HT1080 (cell line): Measurements from ENCODE around the gene MX2. TPM values are rescaled to one million over a fixed set of nuclear protein-coding genes. Genes with fewer than 3 reads are reported as not detected.

Experiments
- DNase-seq: peaks from one replicate; pipeline ENCODE4 v3.0.0-alpha.2; 2015; ENCODE audit warnings: low read depth
- total RNA-seq: library from RNA; depleted of rRNA; stranded (reverse); fragments of >200 nt; shearing (Covaris generic); gene quantifications from 2 replicates; pipeline ENCODE4 v1.2.3, GENCODE V29; 2014

MX2 gene
- total RNA-seq, 1 experiment from 2014 or later = 0.08 TPM

DNA sequence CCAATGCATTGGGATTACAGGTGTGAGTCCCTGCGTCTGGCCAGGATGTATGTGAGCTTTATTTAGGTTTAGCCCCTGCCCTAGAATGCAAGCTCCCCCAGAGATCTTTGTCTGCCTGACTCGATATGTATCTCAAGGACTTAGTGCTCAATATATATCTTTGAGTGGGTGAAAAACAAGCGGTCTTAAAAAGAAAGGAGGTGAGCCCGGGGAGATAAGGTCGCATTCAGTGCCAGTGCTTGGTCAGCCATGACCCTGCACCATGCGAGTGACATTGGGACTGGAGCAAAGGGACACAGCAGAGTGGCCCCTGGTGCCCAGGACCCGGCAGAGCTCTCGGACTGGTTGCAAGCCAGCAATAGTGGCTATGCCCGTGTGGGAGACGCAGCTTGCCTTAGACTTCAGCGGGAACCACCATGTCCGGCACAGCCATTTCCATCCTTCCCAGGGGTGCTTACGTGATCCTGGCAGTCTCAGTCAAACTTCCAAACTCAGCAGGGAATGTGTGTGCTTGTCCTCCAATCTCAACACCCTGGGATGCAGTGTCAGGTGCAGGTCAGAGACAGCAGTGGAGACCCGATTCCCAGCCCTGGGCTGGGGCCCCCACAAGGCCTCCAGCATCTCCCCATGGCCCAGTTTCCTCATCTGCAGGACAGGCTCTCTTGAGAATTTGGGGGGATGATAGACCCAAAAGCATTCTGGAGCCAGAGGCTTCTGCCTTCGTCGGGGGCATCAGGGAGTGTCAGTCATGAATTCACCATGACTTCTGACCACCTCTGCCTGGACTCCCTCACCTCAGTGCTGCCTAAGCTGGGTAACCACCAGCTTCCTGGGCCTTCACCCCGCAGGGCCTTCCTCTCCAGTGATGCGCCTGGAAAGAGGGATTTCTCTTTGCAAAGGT lies 1.8 kb downstream of the MX2 start:
- no peak for DNase-seq

DNA sequence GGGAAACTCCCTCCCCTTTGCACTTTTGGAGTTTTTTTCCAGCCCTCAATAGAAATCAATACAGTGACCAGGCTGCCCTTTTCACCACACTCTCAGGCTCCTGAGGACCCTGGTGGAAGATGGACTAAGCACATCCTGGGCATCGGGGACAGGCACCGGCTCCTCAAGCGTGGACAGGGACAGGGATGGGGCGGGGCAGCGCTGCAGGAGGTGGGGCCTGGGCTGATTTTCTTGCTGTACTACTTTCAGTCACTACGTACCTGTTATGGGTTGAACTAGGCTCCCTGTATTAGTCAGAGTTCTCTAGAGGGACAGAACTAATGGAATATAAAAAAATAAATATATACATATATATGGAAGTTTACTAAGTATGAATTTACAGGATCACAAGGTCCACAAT lies 2.5 kb downstream of the MX2 start:
- no peak for DNase-seq

DNA sequence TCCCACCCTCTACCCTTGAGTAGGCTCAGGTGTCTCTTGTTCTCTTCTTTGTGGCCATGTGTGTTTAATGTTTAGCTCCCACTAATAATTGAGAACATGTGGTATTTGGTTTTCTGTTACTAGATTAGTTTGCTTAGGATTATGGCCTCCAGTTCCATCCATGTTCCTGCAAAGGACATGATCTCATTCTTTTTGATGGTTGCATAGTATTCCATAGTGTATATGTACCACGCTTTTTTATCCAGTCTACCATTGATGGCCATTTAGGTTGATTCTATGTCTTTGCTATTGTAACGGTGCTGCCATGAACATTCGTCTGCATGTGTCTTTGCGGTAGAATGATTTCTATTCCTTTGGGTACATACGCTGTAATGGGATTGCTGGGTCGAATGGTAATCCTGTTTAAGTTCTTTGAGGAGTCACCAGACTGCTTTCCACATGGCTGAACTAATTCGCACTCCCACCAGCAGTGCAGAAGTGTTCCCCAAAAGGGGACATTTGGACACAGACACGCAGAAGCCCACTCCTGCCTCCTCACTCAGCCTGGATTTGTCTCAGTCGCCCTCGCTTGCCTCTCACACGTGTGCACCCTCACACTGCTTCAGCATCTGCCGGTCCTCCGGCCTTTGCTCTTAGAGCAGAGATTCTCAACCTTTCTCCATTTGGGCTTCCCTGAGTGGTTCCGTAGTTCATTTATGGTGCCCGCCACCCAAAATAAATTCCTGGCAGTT lies 3.7 kb downstream of the MX2 start:
- DNase-seq = no peak

DNA sequence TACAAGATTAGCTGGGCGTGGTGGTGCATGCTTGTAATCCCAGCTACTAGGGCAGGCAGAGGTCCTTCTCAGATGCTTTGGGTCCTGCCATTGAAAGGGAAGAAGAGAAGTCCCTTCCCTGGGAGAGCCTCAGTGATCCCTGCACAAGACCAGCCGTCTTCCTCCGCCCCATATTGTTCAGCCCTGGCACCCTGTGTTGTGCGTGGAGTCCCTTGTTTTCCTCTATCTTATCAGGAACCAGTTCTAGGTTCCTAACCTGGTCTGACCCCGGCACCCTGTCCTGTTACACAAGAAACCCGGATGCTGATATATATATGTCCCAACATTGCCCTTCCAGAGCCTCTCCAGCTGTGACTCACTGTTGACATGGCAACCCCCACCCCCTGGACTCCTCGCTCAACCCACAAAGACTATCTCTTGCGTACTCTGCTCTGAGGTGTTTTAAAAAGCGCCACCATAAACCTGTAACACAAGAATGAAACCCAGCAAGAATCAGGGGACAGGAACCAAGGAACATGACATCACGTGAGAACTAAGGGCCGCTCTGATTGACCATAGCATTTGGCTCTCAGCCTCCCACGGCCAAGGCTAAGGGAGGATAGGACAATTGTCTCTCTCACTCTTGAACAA lies 4.8 kb downstream of the MX2 start:
- DNase-seq = peak; percentile 88

DNA sequence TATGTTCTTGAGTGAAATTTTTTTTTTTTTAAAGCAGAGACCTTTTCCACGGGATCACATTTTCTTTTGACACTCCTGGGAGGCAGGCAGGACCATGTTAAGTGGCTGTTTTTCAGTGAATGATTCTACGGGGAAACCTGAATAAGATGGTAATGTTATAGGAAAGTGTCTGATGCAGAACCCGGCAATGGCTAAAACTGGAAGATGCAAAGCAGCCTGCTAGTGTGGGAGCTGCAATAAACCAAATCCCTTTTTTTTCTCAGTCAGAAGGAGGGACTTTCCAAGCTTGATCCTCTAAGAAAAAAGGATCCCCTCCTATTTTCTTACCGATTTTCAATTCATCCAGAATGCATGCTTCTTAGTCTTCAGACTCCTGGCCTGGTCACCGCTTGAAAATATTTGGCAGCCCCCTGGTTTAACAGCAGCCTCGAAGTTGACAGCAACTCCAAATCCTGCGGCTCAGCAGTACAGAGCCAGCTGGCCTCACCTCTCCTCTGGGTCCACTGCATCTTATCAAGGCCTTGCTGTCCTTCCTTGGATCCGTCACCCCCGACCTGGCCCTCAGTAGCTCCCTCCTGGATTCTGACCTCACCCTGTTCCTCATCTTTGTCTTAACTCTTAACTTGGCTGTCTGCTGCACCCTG lies 5.6 kb downstream of the MX2 start:
- DNase-seq = no peak

DNA sequence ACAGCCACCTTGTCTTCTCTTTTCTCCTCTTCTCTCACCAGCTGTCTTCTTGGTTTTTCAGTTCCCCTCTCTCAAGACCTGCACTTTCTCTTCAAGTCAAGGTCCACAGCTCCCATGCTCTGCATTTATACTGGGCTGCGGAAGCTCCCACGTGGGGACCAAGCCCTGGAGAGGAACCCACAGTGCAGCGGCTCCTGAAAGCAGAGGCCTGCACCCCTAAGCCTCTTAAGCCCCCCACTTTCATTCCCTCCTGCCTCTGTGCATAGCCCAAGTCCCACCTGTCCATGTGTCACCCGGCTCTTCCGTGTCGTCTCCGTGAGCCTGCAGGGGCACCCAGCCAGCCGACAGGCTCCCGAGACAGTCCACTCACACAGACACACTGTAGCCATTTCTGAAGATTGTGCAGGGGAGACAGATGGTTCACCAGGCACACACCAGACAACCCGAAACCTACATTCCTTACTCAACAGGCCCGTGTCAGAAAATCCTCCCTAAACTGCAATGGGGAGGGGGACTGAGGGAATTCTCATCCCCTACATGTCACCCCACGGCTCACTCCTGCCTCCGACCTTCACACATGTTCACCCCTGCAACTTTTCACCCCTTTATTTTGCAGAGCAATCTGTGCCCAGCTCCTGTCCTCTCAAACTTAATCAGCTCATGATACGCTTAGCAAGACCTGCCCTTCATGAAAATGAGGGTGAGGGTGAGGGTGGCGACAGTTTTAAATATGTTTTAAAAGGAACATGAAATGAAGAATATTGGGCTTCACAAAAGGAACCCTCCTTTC lies 6.3 kb downstream of the MX2 start:
- no peak for DNase-seq

DNA sequence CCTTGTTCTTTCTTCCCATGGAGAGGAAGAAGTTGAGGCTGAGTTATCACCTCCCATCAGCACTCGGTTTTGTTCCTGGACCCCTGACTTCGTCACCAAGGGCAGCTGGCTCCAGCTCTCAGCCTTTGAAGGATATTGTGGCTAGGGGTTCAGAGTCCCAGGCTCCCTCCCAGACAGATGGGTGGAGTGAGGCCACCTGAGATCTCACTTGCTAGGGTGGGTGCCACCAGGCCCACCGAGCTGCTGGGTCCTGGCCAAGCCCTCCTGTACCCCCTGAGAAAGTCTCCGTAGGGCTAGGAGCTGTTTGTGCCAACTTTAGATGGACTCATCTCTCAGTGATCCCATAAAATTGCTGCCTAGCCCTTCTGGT lies 6.9 kb downstream of the MX2 start:
- DNase-seq = no peak

DNA sequence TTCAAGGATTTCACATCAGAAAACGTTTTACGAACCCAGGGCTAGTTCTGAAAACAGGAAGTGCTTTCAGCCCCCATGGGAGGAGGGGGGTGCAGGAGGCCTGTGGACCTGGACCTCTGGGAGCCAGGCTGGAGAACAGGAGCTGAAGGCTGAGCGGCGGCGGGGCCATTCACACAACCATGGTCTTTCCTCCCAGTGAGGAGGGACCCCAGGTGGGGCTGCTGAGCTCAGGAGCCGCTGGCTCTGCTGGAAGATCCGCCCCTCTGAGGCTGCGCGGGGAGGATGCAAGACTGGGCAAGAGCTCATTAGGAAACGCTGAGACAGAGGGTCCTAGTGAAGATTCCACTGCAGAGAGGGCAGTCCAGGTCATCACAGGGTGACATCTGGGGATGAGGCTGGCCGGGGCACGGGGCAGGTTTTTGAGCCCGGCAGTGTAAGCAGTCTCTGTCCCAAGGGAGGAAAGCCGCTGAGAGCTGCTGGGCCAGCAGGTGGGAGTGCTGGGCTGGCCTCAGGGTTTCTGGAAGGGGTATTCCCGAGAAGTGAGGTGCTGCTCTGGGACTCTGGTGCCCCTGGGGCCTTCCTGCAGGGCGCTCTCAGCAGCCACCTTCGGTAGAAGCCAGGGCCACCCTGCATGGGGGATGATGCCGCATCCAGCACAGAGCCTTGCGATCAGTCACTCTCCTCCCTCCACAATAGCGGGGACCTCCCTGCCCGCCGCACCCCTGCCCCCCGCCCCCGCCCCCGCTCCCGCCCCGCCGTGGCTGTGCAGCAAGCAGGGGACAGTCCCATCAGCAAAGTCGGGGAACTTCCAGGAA lies 7.5 kb downstream of the MX2 start:
- DNase-seq = no peak

DNA sequence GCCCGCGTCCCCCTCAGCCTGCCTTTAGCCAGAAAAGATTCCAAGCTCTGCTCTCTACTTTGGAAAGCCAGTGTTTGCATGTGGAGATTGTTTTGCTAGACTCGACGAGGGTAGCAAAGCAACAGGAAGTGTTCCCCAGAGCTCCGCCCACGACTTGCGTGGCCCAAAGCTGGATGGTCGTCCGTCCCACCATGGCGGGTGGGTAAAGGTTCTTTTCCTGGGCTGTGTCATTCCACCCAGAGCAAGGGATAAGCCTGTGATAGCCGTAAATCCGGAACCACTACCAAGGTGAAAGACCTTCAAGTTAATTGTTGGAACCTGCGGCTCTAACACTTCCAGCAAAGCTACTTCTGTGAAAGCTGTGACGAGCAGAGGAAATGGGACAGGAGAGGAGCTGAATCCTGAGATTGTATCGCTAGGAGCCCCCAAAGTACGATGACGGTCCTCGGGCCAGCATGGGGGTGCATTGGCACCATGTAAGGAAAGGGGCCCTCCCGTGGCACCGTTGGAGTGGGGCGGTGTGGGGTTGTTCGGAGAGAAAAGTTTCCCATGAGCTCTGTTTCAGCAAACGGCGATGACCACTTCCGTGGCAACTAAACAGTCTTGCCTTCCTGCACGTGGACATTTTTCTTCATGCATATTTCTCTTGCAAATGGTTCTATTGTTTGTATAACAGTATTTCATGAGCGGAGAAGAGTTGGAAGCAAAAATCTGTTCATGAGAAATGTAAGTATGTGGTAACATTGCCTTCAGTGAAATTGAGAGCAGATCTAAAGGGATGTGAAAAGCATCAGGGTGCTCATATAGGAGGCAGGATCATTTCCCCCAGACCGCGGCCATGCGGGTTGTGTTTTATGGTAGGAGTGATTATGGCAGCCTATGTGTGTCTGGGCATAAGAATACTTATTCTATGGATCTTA lies 8.4 kb downstream of the MX2 start:
- no peak for DNase-seq

DNA sequence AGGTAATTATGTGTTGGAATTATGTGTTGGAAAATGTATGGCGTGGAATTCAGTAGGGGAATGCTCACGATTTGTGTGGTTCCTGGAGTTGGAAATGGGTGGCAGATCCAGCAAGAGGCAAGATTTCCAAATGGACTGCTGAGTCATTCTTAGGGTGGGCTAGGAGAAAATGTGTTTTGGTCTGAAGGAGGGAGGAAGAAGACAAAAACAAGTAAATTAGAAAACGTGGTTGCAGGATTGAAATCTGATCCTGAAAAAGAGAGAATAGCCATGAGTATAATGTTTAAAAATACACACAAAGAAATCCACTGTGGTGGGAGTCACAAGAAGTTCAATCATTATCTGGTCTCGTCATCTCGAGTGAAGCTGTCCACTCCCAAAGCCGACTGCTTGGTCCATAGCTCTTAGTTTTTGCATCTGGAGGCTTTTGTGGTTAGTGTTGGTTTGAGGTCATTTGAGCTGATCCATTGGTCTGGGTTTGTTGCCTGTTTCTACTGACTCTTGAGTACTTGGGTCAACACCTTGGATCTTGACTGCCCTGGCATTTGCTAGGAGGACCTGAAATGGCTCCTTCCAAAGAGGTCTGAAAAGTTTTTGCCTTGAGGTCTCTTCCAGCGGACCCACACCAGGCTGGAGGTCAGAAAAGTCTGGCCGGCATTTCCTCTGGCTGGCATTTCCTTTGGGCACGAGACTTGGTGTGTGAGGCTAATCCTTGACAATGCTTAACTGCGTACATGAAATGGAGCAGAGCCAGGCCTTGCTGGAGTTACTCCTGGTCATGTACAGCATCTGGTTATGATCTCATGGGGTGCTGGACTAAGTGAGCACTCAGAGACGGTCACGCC lies 9.2 kb downstream of the MX2 start:
- DNase-seq = peak; percentile 32

DNA sequence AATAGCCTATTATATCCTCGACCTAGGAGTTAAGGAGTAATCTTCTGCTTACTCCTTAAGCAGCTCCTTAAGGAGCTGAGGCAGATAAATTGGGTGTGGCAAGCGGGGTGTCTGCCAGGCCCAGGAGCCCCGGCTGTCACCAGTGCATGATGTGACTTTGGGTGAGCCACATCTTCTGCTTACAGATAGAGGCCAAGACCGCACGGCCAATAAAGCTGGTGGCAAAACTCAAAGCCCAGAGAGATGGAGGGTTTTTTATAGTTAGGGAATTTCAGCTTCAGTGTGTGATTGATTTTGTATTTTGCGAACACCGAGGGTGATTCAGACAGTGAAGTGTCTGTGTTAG lies 9.8 kb downstream of the MX2 start:
- no peak for DNase-seq

DNA sequence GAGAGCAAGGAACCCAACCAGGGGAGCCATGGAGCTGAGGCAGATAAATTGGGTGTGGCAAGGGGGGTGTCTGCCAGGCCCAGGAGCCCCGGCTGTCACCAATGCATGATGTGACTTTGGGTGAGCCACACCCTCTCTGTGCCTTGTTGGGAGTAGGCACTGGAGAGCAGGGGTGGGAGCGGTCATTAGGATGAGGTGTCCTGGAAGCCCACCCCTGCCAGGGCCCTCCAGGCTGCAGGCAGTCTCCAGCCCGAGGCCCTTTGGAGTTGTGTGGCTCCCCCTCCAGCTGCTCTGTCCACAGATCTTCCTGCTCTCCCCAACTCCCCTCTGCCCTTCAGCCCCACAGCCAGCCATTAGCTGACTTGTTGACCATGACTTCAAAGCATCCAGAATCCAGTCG lies 11.4 kb downstream of the MX2 start:
- DNase-seq = no peak

DNA sequence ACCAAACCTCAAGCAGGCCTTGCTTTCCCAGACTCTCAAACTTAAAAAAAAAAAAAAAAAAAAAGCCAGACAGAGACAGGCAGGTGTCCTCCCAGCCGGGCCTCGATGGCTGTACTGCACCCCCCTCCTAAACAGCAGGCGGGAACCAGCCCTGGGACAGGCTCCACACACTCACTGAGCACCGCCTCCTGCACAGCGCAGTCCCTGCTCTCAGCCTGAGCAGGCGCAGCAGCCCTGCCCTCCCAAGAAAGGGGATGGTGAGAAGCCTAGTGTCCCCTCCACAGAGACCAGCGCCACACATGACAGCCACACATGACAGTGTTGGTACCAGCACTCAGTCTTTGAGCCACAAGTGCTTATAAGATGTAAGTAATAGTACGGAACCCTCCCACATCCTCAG lies 11.9 kb downstream of the MX2 start:
- DNase-seq = no peak

DNA sequence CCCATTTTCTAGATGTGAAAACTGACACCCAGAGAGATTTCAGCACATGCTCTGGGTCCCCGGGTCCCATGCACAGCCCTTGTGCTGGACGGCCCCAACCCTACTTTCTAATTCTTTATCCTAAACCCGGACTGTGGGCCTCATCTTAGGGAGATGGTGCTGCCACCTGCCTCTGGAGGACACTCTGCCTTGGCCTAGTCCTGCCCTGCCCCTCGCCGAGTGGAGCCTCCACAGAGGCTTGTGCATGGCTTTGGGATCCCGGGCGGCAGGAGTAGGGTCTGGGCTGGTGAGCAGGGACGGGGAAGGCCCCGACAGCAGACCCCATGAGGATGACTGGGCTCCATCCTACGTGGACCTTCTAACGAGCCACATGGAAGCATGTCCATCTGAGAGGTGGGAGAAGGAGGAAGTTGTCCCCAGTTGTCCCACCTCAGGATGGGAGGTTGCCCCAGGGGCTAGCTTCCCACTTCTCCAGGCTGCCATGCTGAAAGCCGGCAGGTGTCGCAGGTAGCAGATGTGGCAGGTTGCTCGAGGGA lies 12.4 kb downstream of the MX2 start:
- no peak for DNase-seq

DNA sequence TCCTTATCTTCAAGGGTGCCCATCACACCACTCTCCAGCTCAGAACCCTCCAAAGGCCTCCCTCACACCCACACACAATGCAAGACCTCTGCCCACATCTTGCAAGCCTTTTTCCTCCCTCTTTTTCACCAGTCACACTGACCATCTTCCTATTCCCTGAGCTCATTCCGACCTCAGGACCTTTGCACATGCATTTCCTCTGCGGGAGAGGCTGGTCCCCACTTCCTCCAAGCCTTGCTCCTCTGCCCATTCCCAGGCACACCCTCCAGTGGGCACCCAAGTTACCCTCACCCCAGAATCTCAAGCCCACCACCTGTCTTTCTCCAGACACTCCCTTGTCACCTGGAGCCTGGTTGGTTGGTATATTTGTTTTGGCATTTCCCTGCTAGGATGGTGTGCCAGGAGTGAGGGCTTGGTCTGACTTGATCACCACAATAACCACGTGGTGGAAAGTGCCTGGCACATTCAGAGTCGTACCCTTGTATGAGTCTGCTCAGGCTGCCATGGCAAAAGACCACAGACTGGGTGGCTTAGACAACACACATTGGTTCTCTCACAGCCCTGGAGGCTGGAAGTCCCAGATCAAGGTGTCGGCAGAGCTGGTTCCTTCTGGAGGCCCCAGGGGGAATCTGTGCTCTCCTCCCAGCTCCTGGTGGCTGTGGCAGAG lies 13.2 kb downstream of the MX2 start:
- DNase-seq = no peak

DNA sequence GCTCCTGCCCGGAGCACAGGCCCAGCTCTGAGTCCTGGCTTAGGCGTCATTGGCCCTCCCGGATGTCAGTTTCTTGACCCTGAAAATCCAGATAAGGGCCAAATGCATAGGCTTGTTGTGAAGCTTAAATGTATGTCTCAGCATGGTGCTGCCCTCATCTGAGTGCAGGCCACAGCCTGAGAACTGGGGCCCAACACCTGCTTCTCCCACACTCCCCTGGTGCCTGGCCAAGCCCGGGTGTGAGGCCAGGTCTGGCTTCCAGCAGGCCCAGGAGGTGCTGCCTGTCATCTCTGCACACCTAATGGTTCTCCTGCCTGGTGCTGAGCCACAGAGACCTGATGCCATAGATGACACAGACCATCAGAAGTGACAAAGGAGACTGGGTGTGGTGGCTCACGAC lies 14.0 kb downstream of the MX2 start:
- DNase-seq = no peak

DNA sequence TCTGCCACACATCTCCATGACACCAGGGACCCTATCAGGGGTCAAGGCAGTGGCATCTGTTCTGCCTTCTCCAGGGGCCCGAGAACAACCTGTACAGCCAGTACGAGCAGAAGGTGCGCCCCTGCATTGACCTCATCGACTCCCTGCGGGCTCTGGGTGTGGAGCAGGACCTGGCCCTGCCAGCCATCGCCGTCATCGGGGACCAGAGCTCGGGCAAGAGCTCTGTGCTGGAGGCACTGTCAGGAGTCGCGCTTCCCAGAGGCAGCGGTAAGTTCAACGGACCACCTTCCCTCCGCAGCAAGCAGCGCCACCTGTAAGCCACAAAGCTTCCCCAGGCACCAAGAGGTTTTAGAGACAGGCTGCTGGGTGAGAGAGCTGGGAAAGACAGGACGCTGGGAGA lies 15.9 kb downstream of the MX2 start:
- no peak for DNase-seq
